Gastroesophageal sphincter (tissue), 3 donors: ENCODE measurements around the gene AGPAT1.

Source experiments
- POLR2A ChIP-seq, 2 donors: fragments of 450-650 bp; IDR thresholded peaks; one replicate each; pipeline ENCODE4 v1.6.1; 2017; ENCODE audit warnings: antibody characterized with exemption in 2 of 2, mild to moderate bottlenecking in 2 of 2, moderate library complexity in 1 of 2
- POLR2AphosphoS5 ChIP-seq: sonication (generic); formaldehyde crosslinking; IDR thresholded peaks from one replicate; pipeline ENCODE4 v1.6.1; 2017; ENCODE audit warnings: antibody characterized with exemption
- TF ChIP-seq, protein P1 (sequence below), 4 experiments: fragments of 200-600 bp in 2 of 4; fragments of 450-650 bp in 2 of 4; sonication (generic) in 1 of 4; IDR thresholded peaks; one replicate each; pipeline ENCODE4 v1.5.1; 2017 to 2019; ENCODE audit warnings: antibody characterized with exemption in 4 of 4, mild to moderate bottlenecking in 2 of 4, moderate library complexity in 2 of 4

DNA sequence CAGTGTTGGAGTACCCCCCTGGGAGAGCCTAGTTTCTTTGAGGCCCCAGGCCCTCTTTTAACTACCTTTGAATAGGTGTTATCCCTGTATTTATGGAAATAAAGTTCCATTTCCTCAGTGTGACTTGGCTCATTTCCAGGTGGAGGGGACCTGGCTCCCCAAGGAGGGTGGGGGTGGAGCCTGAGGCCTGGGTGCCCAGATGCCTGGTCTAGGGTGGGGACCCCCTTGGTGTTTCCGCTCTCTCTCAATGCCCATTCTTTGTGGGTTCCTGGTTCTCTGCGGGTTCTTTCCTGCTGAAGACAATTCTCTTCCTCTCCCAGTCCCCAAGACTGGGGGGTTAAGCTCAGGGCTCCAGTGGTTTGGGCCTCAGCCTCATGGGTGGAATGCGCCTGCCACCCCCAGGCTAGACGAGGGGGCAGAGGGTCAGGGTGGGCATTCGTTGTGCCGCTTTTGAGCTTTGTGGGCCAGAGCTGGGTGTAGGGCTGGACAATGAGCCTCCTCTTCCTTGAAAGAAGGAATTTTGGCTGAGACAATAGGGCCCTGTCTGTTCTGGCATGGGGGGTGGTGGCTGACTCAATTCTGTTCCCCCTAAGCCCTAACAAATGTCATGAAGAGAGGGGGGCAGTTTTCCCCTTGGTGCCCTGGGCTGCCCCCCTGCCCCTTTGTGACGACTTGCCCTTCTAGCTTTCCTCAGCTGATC, 12.2 kb downstream of the AGPAT1 start:
- TF ChIP-seq POLR2A (IDR thresholded peaks at IDR 0.05) (no peak), POLR2AphosphoS5 (no peak)
- TF ChIP-seq, protein P1, sequence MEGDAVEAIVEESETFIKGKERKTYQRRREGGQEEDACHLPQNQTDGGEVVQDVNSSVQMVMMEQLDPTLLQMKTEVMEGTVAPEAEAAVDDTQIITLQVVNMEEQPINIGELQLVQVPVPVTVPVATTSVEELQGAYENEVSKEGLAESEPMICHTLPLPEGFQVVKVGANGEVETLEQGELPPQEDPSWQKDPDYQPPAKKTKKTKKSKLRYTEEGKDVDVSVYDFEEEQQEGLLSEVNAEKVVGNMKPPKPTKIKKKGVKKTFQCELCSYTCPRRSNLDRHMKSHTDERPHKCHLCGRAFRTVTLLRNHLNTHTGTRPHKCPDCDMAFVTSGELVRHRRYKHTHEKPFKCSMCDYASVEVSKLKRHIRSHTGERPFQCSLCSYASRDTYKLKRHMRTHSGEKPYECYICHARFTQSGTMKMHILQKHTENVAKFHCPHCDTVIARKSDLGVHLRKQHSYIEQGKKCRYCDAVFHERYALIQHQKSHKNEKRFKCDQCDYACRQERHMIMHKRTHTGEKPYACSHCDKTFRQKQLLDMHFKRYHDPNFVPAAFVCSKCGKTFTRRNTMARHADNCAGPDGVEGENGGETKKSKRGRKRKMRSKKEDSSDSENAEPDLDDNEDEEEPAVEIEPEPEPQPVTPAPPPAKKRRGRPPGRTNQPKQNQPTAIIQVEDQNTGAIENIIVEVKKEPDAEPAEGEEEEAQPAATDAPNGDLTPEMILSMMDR (IDR thresholded peaks at IDR 0.05), result peak in 1 of 4 experiments; percentile 15
